NCI-H1048 (cell line): ENCODE results near the gene MYO15A.

Experiments used
- DNase-seq: peaks from one replicate; lab custom pipeline; 2025; lab: John Stamatoyannopoulos, UW

Gene MYO15A

GRCh38 chr17:18158022-18158600, 49.6 kb downstream of the MYO15A start:
- peak; percentile 60 for DNase-seq

- DNase-seq = no peak
Measured at GRCh38 chr17:18159551-18160120, 51.1 kb downstream of the MYO15A start.

GRCh38 chr17:18160128-18160856, 51.7 kb downstream of the MYO15A start:
- no peak for DNase-seq

GRCh38 chr17:18161207-18162145, 52.9 kb downstream of the MYO15A start:
- DNase-seq = no peak

- no peak for DNase-seq
Measured at GRCh38 chr17:18163547-18163946, 55.0 kb downstream of the MYO15A start.

DNA sequence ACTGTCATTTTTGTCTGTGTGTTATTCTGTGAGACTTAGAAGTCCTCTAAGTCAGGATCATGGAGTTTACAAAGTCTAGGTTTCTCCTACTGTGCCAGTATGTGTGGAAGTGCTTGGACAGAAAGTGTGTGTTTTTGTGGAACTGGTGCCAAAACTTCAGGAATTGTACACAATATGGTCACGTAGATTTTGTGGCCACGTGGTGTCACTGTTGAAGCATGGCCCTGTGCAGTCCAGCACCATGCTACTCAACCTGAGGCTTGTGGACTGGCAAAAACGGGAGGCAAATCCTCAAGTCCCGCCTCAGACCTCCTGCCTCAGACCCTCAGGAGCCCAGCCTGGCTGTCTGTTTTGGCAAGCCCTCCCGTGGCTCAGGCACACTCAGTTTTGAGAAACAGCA, 58.3 kb downstream of the MYO15A start:
- DNase-seq = no peak

DNA sequence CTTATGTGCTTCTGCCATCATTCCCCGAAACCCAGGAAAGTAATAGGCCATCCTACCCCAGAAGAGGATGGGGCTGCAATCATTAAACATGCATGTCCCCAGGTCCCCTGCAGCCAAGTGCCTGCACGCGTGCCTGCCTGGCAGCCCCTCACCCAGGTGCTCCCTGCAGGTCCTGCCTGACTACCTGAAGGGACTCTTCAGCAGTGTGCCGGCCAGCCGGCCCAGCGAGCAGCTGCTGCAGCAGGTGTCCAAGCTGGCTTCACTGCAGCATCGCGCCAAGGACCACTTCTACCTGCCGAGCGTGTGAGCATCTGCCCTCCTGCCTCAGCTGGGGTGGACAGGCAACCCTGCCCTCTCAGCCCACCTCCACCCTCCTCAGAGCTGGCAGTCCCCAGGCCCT, 58.9 kb downstream of the MYO15A start:
- DNase-seq = no peak

- no peak for DNase-seq
Measured at GRCh38 chr17:18172531-18173278, 64.1 kb downstream of the MYO15A start.

GRCh38 chr17:18173740-18174139, 65.2 kb downstream of the MYO15A start:
- no peak for DNase-seq

- no peak for DNase-seq
Measured at GRCh38 chr17:18176176-18176575, 67.6 kb downstream of the MYO15A start.

GRCh38 chr17:18177133-18177532, 68.6 kb downstream of the MYO15A start:
- no peak for DNase-seq

DNA sequence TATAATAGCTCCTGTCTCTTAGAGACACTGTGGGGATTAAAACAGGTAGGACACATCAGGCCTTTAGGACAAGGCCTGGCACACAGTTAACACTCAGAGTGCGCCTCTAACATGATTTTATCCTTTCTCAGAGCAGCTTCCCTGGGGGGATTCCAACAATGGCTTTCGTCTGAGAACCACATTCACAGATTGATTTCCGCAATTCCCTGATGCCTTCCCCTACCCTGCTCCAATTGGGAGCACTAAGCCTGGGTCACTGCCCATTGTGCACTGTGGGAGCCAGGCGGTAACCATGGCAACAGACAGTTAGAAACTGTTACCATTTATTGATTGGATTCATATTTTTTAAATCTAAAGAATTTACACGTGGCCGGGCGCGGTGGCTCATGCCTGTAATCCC, 69.2 kb downstream of the MYO15A start:
- no peak for DNase-seq

- DNase-seq = no peak
Measured at GRCh38 chr17:18179196-18179595, 70.6 kb downstream of the MYO15A start.

DNA sequence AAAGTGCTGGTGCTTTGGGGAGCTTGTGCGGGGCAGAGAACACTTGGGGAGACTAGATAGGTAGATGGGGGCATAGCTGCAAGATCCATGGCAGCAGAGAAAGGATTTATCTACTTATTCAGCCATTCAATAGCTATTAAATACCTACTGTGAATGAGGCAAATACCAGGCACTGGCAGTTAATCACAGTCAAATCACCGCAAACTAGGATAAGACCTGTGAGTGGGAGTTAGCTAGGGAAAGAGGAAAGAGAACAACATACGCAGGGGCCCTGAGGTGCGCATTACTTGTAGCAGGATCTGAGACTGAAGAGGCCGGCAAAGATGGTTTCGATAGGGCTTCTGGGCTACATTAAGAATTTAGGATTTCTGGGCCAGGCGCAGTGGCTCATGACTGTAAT, 71.2 kb downstream of the MYO15A start:
- DNase-seq = no peak

DNA sequence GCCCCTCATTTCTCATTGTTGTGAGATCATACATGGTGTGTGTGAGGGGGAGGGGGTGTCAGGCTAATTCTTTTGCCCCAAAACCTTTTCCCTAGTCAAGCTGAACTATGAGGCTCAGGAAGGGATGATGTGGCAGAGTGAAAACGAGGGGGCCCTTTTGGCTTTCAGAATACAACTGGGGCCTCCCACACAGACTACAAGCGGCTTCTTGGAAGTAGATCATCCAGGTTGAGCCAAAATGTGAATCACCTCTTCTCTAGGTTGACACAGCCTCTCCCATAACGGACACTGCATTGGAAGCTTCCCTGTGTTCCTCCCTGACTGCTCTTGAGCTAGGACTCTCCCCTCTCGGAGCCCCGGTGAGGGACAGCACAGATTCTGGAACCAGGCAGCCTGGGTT, 72.8 kb downstream of the MYO15A start:
- DNase-seq = no peak

- DNase-seq = no peak
Measured at GRCh38 chr17:18182110-18182977, 73.8 kb downstream of the MYO15A start.

GRCh38 chr17:18182978-18183333, 74.4 kb downstream of the MYO15A start:
- peak; percentile 67 for DNase-seq

DNA sequence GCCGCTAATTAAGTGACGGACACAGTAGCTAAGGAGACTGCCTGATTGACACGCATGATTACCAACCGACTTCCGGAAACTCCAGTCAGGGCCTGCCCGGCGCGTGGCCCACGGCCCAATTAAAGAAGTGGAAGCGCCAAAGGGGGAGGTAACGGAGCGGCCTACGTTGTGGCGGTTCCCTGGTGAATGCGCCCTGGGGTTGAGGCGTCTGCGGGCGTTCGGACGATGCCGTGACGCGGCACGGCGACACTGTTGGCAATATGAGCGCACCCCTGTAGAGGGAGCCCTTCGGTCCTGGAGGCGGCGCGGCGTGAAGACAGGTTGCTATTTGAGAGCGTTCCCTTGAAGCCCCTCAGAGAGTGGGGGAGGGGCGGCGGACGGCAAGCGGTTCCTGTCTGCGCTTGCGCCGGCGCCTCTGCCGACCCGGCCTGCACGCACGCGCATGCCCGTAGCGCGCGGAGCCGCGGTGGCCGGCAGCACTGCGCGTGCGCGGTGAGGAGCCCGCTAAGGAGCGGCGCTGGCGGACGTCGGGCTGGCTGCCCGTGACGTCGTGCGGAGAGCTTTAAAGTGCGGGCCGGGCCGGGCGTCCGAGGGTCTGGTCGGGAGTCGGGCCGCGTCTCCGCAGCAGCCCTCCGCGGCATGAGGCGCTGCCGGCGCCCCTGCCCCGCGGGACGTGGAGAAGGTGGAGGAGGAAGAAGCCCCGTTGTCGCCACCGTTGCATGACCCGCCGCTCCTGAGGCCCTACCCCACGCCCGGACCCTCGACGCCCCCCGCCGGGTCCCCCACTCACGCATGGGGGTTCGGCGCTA, 75.0 kb downstream of the MYO15A start, which contains the start of gene ALKBH5:
TSS of gene ALKBH5 (plus strand) at position 495 of the 809 bp plus-strand sequence. CDS start 416 bp downstream, outside the sequence.
- peak; percentile 98 for DNase-seq

GRCh38 chr17:18184143-18185031, 75.8 kb downstream of the MYO15A start:
- no peak for DNase-seq
